ENCODE measurements around the gene FAAH. TPM values are rescaled to one million over a fixed set of nuclear protein-coding genes. Genes with fewer than 3 reads are reported as not detected.

Gene FAAH
- total RNA-seq, 1 experiment from 2014 or later, result 0.35 TPM

DNA sequence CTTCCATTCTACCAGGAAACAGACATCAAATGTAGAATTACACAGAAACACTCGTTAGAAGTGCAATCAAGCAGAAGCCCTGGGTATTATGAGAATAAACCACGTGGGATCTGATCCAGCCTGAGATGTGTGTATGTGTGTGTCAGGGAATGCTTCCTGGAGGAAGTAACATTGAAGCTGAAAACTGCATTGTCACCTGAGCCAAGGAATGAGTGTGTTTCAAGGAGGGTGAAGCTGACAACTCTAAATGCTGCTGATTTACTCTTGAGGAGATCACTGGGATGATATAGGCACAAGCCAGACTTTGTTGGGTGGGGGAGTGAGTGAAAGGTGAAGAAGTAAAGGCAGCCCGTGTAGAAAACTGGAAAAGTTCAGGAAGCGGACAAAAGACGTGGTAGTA is 27.6 kb downstream of the FAAH start:
- DNase-seq (ENCODE audit: low read depth), result no peak

DNA sequence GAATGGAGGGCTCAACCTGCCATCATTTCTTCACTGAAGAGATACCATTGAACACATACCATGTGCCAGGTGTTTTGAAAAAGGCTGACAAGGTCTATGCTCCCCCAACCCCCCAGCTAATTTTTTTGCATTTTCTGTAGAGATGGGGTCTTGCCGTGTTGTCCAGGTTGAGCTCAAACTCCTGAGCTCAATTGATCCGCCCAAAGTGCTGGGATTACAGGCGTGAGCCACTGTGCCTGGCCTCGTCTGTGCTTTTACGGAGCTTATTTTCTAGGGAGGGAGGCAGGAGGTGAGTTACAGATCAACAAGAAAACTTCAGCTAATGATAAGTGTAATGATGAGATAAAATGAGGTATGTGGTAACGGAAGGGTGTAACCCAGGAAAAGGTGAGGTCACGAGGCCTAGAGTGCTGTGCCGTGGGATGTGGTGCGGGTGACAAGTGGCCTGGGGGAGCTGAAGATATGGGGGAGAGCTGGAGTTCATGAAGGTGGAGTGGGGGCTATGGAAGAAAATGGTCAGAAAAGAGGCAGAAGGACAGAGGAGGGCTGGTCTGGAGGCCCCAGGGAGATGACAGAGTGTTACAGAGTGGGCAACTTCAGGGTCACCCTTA is 28.2 kb downstream of the FAAH start:
- DNase-seq (ENCODE audit: low read depth), result no peak

DNA sequence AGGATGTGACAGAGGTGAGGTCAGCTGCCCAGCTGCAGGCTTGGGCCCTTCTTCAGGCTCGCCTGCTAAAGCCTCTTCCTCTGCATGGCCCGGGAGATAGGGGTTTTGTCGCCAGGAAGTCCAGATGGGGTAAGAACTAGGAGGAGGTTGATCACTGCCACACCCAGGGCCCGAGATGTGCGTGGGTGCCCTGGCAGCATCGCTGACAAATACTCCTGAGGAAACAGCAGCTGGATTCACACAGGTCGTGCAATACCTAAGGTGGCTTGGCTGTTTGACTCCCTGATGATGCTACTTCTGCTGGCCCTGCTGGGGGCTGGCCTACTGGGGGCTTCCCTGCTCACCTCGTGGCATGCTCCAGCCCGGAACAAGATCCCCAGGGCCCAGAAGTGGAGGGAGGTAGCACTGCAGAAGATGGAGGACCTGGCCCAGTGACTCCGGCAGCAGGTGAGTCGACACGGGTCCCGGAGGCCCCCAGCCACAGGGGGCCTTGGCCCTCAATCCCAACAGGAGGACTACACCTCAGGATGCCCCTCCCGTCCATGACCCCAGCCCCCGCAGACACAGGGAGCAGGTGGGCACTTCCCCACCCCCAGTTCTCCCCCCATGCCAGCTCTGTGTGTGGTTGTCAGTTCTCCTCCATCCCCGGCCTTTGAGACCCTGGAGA is 29.6 kb downstream of the FAAH start:
- DNase-seq (ENCODE audit: low read depth), result no peak

DNA sequence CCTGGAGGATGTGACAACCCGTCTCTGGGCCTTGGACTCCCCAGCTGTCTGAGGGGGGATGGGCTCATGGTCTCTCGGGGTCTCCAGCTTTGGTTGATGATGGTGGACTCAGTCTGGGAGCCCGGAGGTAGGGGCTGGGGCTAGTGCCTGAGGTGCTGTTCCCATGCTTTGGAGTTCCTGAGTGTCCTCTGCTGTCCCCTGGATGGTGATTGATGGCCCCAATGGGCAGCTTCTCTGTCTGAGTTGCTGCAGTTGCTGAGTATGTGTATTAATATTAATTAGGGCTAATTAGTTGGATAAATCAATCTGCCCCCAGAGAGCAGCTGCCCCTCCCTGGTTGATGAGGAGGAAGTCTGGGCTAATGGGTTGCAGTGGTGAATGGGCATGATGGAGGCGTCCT is 30.6 kb downstream of the FAAH start:
- no peak for DNase-seq (ENCODE audit: low read depth)

DNA sequence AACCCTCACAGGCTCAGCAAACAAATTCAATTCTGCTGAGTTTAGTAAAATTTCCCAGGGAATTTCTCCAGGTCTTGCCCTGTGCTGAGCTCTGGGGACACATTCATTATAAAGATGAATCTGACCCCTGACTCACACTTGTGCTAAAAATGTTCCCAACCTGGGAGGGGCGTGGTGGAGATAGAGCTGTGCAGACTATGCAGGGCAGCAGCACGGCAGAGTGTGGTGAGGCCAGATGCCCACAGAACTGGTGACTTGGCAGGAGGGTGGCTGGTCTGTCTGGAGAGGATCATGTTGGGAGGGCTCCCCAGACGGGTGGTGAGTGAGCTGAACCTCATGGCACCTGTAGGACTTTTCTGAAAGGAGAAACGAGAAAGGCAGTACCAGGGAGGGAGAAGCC is 31.6 kb downstream of the FAAH start:
- no peak for DNase-seq (ENCODE audit: low read depth)

DNA sequence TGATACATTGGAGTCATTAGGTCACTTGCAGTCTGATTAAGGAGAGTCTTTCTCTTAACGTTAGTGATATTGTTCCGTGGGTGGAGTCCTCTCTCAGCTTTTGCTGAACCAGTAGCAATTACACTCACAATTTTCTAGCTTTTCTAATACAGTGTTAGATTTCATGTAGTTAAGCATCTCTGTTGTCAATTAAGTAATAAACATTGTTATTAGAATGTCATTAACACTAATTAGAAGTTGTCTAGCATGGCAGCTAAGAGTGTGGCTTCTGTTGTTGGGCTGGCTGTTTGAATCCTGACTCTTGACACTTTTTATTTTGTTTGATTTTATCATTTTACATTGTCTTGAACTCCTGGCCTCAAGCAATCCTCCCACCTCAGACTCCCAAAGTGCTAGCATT is 33.4 kb downstream of the FAAH start:
- no peak for DNase-seq (ENCODE audit: low read depth)

DNA sequence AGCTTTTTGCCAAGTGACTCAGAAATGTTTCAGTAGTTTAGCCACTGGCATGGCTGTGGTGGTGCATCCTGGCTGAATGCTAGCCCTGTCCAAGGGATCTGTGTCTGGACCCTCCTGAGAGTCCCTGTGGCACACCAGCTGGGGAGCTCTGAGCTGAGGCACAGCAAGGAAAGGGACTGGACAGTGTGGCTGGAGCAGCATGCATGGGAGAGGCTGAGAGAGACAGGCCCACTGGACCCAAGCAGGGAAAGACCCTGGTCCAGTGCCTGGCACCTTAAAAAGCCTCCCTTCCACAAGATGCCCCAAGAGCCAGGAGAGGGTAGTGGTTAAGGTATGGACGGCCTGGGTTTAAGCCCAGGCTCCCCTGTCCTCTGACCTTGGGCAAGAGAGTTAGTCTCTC is 35.3 kb downstream of the FAAH start:
- no peak for DNase-seq (ENCODE audit: low read depth)

DNA sequence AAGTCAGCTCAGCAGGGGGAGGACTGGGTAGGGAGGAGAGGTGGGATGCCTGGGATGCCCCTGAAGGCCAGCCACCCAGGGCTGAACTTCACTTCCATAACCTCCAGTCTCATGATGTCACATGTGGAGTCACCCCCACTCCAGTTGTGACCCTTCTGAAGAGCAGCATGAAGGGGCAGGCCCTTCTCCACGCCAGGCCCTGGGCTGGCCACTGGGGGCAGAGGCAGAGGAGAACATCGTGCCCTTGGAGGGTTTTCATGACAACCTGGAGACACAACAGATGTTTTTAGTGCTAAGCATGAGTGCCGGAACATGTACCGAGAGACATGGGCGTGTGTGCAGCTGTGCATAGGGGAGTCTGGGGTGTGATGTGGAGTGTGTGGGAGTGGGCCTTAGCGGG is 37.6 kb downstream of the FAAH start:
- DNase-seq (ENCODE audit: low read depth), result no peak

DNA sequence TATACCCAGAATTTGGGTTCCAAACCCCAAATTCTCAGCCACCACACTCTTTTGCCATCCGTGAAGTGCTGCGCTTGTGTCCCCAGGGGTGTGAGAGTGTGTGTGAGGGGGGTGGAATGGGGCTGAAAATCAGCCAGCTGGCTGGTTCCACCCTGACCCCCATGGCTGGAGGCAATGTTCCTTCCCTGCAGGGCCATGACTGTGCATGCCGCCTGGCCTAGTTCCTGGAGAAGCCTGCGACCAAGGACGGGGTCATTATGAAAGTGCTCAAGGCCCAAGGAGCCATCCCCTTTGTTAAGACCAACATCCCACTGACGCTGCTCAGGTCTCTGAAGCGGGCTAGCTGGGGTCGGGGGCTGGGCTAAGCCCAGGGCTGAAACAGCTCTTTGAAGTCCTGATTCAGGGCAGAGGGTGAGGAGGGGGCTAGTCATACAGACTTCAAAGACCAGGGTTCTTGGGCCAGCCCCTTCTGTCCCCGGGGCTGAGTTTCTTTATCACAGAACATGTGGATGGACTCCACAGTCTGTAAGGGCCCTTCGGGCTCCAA is 38.7 kb downstream of the FAAH start:
- no peak for DNase-seq (ENCODE audit: low read depth)

DNA sequence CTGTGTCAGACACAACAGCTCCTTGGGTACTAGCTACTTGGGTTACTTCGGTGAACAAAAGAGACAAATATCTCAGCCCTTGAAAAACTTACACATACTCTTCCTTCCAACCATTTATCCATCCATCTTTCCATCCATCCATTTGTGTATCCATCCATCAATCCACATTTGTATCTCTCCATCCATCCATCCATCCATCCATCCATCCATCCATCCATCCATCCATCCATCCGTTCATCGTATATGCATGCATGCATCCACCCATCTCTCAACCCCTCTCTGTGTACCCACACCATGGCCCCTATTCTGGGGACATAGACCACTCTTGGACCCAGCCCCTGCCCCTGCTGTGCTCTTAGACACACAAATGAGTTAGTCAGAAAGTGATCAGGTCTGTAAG is 40.2 kb downstream of the FAAH start:
- no peak for DNase-seq (ENCODE audit: low read depth)

DNA sequence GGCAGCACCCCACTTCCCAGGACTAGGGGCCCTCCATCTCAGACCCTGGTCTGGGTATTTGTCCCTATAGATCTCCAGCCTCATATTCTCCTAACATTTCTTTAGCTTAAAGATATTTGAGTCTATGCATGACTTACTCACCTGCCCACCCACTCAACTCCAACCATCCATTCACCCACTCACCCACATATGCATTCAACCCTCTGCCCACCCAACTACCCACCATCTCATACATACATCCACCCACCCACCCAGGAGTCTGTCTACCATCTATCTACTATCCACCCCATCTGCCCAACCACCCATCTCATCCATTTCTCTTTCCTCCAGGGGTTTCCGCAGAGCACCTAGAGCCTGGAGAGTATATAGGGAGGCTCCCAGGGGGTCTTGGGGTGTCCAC is 42.7 kb downstream of the FAAH start:
- no peak for DNase-seq (ENCODE audit: low read depth)

DNA sequence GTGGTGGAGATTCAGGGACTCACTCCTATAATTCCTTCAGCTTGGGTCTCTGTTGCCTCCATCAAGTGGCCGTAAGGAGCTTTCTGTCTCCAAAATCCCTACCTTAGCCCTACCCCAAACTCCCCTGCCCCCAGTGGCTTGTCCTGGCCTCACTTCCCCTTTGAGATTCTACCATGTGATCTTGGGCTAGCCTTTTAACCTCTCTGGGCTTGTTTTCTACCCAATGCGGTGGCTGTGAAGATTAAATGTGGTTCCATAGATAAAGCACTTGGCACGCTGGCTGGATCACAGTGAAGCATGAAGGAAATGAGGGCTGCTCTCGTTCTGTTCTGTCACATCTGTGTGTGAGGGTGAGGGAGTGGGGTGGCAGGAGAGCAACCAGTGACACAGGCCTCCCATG is 43.6 kb downstream of the FAAH start:
- DNase-seq (ENCODE audit: low read depth), result no peak

DNA sequence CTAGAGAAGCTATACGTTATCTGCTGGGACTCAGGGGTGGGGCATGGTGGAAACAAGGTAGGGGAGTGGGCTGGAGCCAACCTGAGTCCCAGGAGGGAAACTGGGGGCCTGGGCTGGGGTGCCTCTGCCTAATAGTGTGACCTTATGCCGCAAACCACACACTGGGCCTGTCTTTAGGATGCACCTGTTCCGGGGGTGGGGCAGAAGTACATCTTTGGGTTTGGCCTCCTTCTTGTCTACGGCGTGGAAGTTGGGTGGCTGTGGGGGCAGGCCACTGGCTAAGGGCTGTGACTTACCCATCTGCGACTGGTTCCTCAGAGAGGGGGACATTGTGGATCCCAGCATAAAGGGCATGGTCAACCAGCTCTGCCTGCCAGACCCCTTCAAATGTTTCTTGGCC is 44.2 kb downstream of the FAAH start:
- no peak for DNase-seq (ENCODE audit: low read depth)

DNA sequence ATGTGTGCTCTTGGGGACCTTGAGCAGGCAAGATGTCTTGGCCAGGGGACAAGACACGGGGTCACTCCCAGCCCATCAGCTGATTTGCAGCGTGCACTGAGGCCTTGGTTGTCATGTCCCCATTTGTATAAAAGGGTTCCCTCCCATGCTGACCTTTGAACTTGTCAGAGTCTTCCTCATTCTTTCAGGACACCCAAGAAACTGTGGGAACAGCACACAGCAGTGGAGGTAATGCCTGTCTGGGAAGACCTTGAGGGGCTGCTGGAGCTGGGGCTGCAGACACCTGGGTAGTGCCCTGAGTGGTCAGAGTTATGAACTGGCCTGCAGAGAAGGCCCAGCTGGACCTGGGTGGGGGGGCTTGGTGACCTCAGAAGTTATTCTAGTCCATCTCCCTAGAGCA is 46.4 kb downstream of the FAAH start:
- no peak for DNase-seq (ENCODE audit: low read depth)

DNA sequence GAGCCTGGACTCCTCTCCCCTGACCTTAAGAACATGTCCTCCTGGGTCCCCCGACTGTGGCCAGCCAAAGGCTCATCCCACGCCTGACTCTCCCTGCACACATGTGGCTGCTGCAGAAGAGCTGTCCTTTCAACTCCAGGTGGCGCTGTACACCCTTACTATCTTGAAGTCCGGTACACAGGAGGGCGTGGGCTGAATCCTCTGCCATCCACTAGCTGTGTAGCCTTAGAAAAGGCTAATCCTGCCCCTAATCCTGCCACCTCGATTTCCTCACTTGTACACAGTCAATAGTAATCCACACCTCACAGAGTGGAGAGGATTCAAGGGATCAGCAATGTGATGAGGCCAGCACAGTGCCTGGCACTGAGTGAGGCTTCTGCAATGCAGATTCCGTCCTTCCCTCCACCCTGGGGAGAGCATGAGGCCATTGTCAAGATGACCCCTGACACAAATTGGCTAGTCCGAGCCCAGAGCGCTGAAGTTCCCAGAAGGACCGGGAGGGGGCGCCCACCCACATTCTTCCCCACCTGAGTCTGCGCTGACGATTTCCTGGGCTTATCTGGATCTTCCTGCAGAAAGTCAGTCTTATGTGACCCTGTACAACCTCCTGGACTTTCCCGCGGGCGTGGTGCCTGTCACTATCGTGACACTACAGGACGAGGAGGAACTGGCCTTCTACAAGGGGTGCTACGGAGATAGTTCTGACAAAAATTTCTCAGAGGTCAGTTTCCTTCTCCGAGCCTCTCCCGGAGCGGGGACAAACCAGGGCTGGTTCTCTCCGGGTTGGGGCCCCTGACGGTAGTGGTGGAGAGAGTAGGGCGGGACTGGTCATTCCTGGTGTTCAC is 48.4 kb downstream of the FAAH start:
- DNase-seq (ENCODE audit: low read depth), result peak; percentile 68

DNA sequence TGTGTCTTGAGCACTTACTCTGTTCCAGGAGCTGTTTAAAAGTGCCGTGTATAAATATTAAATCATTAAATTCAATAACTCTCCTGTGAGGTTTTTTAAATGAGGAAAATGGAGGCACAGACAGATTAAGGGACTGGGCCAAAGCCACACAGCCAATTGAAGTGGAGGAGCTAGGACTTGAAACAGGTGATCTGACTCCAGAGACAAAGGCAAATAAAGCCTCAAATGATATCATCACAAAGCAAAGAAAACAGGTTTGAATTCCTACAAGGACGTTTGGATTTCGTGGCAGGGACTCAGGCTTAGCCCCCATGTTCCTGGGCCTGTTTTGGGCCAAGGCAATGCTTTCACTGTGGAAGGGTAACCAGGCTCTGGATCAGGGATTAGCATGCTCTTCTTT is 50.3 kb downstream of the FAAH start:
- no peak for DNase-seq (ENCODE audit: low read depth)

DNA sequence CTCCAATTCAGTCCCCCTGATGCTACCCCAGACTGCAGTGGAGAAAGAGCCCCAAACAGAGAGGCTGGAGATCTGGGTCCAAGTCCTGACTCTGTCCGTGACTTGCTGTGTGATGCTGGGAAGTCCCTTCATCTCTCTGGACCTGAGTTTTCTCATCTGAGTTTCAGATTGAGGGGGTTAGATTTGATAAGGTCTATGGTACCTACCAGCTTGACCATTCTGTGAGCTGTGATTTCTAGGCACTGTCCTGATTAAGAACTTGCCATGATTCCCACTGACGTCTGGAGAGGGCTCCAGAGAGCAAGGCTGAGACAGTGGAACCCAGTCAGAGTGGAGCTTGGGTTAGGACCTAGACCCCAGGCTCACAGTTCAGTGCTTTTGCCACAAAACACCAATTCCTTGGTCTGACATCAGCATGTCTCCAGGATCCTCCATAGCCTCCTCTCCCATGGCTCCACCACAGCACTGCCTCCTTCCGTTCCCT is 51.7 kb downstream of the FAAH start:
- no peak for DNase-seq (ENCODE audit: low read depth)

DNA sequence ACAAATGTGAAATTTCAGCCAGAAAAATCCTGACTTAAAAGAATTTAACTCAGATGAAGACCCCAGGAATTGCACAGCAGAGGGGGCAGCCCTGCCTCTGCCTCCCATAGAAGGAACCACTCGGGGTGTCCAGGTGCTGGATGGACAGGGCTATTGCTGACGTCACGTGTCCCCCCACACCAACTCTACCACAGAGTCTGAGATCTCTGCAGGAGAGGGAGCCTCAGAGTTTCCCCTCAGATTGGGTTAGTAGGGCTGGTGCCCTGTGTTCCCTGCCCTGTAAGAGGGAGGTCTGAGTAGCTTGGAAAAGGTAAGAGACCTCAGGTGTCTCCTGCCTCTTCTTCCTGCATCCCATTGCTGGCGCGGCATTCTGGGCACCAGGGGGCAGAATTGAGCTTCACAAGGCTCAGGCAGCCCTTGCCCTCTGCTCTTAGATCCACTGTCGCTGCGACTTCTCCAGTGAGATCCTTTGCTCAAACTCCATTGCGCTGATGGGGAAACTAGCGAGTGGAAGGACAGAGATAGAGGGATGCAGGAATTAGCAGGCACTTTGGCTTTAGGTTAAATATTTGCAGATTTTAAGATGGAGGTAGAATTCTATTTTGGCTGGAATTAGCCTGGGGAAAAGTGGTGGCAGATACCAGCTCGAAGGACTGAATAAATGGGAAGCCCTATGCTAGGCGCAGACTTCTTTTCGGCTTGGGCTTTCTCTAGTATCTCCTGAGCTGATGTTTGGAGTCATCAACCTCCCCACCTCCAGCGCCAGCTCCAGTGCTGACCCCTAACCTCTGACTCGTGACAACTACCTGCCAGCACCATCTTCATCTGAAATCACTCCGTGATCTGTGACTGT is 52.8 kb downstream of the FAAH start:
- DNase-seq (ENCODE audit: low read depth), result peak; percentile 58

DNA sequence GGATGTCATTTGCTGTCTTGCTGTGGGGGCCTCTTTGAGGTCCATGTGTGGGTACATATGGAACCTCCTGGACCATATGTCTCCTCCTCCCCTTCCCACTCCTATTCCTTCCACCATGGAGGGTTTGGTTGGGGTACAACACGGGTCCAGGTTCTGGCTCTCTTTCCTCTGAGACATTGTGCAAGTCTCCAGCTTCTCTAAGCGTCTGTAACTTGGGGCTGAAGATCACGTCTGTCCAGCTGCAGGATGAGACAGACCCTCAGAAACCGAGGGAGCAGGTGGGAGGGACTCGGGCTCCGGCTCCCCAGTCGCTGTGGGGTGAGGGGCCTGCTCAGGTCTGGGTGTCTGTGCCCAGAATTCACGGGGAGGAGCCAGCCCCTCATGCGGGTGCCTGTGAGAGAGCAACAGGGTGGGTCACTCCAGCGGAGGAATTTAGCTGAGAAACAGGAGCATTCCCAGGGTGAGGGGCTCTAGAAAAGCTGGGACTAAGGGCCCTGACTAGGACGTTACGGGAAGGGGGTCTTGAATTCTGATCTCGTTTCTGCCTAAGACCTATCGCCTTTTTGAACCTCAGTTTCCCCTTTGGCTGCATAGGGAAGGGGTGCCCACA is 53.5 kb downstream of the FAAH start:
- DNase-seq (ENCODE audit: low read depth), result no peak

DNA sequence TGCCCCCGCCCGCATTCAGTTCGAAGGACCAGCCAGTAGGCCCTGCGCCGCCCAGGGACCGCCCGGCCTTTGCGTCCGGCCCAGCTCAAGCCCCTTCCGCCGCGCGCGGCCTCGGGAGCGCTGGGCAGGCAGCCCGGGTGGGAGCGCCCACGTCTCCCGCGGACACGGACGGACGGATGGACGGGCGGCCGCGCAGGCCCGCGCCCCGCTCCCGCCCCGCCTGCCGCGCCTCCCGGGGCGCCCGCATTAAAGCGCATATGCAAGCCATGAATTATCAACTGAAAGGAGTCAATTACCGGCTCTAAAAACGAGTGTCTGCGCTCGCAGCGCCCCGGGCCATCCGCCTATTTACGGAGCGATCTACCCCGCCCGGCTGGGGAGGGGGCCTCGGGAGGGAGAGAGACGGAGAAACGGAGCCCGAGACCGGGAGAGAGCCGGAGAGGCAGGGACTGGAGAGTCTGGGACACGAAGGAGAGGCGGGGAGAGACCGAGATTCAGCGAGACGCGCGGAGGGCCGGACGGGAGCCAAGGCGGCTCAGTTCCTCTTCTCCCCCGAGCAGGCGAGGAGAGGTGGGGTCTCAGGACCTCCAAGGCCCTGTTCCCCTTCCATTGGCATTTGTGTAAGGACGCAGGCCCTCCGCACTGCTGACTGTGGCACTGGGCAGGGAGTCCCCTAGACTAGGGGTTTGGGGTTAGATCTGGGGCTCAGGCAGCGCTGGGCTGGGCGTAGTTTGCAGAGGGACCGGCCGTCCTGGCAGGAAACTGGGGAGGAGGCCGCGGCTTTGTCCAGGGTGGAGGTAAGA is 54.2 kb downstream of the FAAH start:
- no peak for DNase-seq (ENCODE audit: low read depth)
